Natural killer cell (primary cell): Measurements from ENCODE around the gene RNU6-8. TPM values are rescaled to one million over a fixed set of nuclear protein-coding genes. Genes with fewer than 3 reads are reported as not detected.

Experiments used
- ATAC-seq, 3 donors: fragments of 150-1000 bp in 2 of 3; fragments of 200-7000 bp in 1 of 3; cut with Tn5 transposase; 1 replicate in 1 of 3; 2 replicates in 2 of 3; pipeline ENCODE4 v1.10.0; 2021; ENCODE audit warnings: mild to moderate bottlenecking in 2 of 3, moderate library complexity in 2 of 3
- DNase-seq, 2 donors: peaks; one replicate each; pipeline versions ENCODE4 v3.0.0 to v3.0.0-alpha.2; 2013 to 2021; ENCODE audit warnings: mixed read lengths in 1 of 2
- H3K27ac ChIP-seq: one replicate; pipeline ENCODE4 v1.5.1; 2013; ENCODE audit warnings: mild to moderate bottlenecking, low read length
- H3K27me3 ChIP-seq: one replicate; pipeline ENCODE4 v1.6.1; 2013; ENCODE audit warnings: low read length; ENCODE audit not compliant: control insufficient read depth, insufficient read depth
- H3K36me3 ChIP-seq: one replicate; pipeline ENCODE4 v1.6.1; 2013; ENCODE audit warnings: low read length; ENCODE audit not compliant: control insufficient read depth, insufficient read depth
- H3K4me1 ChIP-seq: one replicate; pipeline ENCODE4 v1.6.1; 2013; ENCODE audit warnings: low read length; ENCODE audit not compliant: control insufficient read depth, insufficient read depth
- H3K4me3 ChIP-seq: one replicate; pipeline ENCODE4 v1.5.1; 2013; ENCODE audit warnings: low read length
- H3K9me3 ChIP-seq: one replicate; pipeline ENCODE4 v1.6.1; 2013; ENCODE audit warnings: low read length; ENCODE audit not compliant: control insufficient read depth, insufficient read depth
- H3K27ac Mint-ChIP-seq, 2 donors: one replicate each; pipeline ENCODE4 v1.8.0; 2022; ENCODE audit warnings: mild to moderate bottlenecking in 2 of 2, mixed read lengths in 2 of 2, moderate library complexity in 1 of 2
- H3K27me3 Mint-ChIP-seq, 2 donors: one replicate each; pipeline ENCODE4 v1.8.0; 2022; ENCODE audit warnings: low read depth in 2 of 2, mixed read lengths in 2 of 2
- H3K36me3 Mint-ChIP-seq: one replicate; pipeline ENCODE4 v1.8.0; 2022; ENCODE audit warnings: mixed read lengths
- H3K4me1 Mint-ChIP-seq, 2 donors: one replicate each; pipeline ENCODE4 v1.8.0; 2022; ENCODE audit warnings: mixed read lengths in 2 of 2
- H3K4me3 Mint-ChIP-seq: one replicate; pipeline ENCODE4 v1.8.0; 2022; ENCODE audit warnings: mild to moderate bottlenecking, moderate library complexity, mixed read lengths
- H3K9me3 Mint-ChIP-seq, 2 donors: one replicate each; pipeline ENCODE4 v1.8.0; 2022; ENCODE audit warnings: mixed read lengths in 2 of 2
- CTCF ChIP-seq: fragments of 200-600 bp; IDR thresholded peaks from one replicate; pipeline ENCODE4 v1.8.0; 2022; ENCODE audit warnings: antibody characterized with exemption
- WGBS: methylation state at CpG from one replicate; pipeline ENCODE4 v1.1.7; 2013; ENCODE audit warnings: missing lambda C conversion rate; ENCODE audit not compliant: insufficient coverage; 5-methylcytosine and 5-hydroxymethylcytosine counted together
- intact Hi-C: fragments of 100-400 bp; cut with micrococcal nuclease; formaldehyde crosslinking; loops from one replicate; pipeline ENCODE4 v1.14.2; 2022
- total RNA-seq, 4 donors: library from RNA; stranded (reverse); fragments of 120-200 nt in 1 of 4; gene quantifications; one replicate each; pipeline versions ENCODE4 v1.2.3 to v1.2.4, GENCODE V29; 2013 to 2022

Gene RNU6-8
- total RNA-seq, 3 donors from 2014 or later (not counting 1 experiment from before 2014, with no cell fraction given) = not detected

- Histone ChIP-seq H3K27ac (no peak overlapping the region), H3K4me3 (no peak overlapping the region), H3K9me3 (no peaks in the 10 kb centered on the region), H3K27me3 (no peaks in the 10 kb centered on the region), H3K36me3 (no peaks in the 10 kb centered on the region), H3K4me1 (no peaks in the 10 kb centered on the region)
- Mint-ChIP-seq H3K36me3 (no peaks in the 10 kb centered on the region), H3K27me3 (no peaks in the 10 kb centered on the region), H3K9me3 (no peaks in the 10 kb centered on the region), H3K27ac (no peak overlapping the region), H3K4me1 (no peaks in the 10 kb centered on the region), H3K4me3 (no peak overlapping the region)
- DNase-seq (no peak), ATAC-seq (no peak)
- TF ChIP-seq CTCF = no peak
- intact Hi-C loops = no loop called here
- WGBS = 95% methylated on average over 3 of the region's 3 CpGs
Measured at GRCh38 chr14:32167907-32168306, 35.2 kb downstream of the RNU6-8 start.

- Histone ChIP-seq H3K27ac (no peak overlapping the region), H3K4me1 (no peaks in the 10 kb centered on the region), H3K36me3 (no peaks in the 10 kb centered on the region), H3K27me3 (no peaks in the 10 kb centered on the region), H3K9me3 (no peaks in the 10 kb centered on the region), H3K4me3 (no peak overlapping the region)
- intact Hi-C loops = no loop called here
- ATAC-seq = no peak
- no peaks in the 10 kb centered on the region for H3K4me1 Mint-ChIP-seq
- TF ChIP-seq CTCF = no peak
- H3K36me3 Mint-ChIP-seq = peaks cover 4% of the 10 kb centered on the region
- no peaks in the 10 kb centered on the region for H3K9me3 Mint-ChIP-seq
- no peak overlapping the region for H3K27ac Mint-ChIP-seq
- no peak for DNase-seq
- no peaks in the 10 kb centered on the region for H3K27me3 Mint-ChIP-seq
- WGBS = 78% methylated on average over 1 of the region's 1 CpG
- no peak overlapping the region for H3K4me3 Mint-ChIP-seq
Measured at GRCh38 chr14:32166924-32167323, 36.1 kb downstream of the RNU6-8 start.

- H3K36me3 Mint-ChIP-seq = peaks cover 6% of the 10 kb centered on the region
- Histone ChIP-seq H3K4me3 (no peak overlapping the region), H3K27ac (no peak overlapping the region), H3K27me3 (no peaks in the 10 kb centered on the region), H3K9me3 (no peaks in the 10 kb centered on the region), H3K36me3 (no peaks in the 10 kb centered on the region), H3K4me1 (no peaks in the 10 kb centered on the region)
- TF ChIP-seq CTCF = no peak
- no peaks in the 10 kb centered on the region for H3K4me1 Mint-ChIP-seq
- ATAC-seq (no peak), DNase-seq (no peak)
- H3K27ac Mint-ChIP-seq = no peak overlapping the region
- WGBS = 64% methylated on average over 2 of the region's 2 CpGs
- H3K27me3 Mint-ChIP-seq = no peaks in the 10 kb centered on the region
- no peaks in the 10 kb centered on the region for H3K9me3 Mint-ChIP-seq
- no peak overlapping the region for H3K4me3 Mint-ChIP-seq
- intact Hi-C loops = no loop called here
Measured at GRCh38 chr14:32166029-32166428, 37.0 kb downstream of the RNU6-8 start.

Other genes starting within 250 kb of the RNU6-8 start
- gene ARHGAP5, start 126.0 kb downstream of the RNU6-8 start, total RNA-seq = 10 to 100 TPM; 31.5 to 45.8 (median 41.1) TPM
- not detected for gene RNU6-7, start 1.2 kb downstream of the RNU6-8 start, total RNA-seq
- gene AKAP6, start 126.0 kb upstream of the RNU6-8 start, total RNA-seq = 1 to 10 TPM in 1 of 3 donors, under 1 TPM in 2; 0.21 to 1.3 (median 0.80) TPM